H1 (cell line): Measurements from ENCODE around the gene TOP3A. TPM values are rescaled to one million over a fixed set of nuclear protein-coding genes. Genes with fewer than 3 reads are reported as not detected.

Source experiments
- ASH2L ChIP-seq: fragments of 200-600, 300-600 bp; sonication (generic); IDR thresholded peaks from one replicate; pipeline ENCODE4 v1.7.1; 2017; ENCODE audit warnings: low read length
- CHD7 ChIP-seq: fragments of 300-600 bp; sonication (generic); IDR thresholded peaks from 2 replicates; pipeline ENCODE4 v1.7.1; 2012; ENCODE audit warnings: low read length, moderate library complexity, mild to moderate bottlenecking, inconsistent platforms; ENCODE audit not compliant: insufficient replicate concordance
- NANOG ChIP-seq: IDR thresholded peaks from 2 replicates; pipeline ENCODE4 v1.6.1; 2011; ENCODE audit warnings: low read length, low read depth, mild to moderate bottlenecking, inconsistent platforms; ENCODE audit not compliant: insufficient read depth, poor library complexity, severe bottlenecking
- TEAD4 ChIP-seq: IDR thresholded peaks from 2 replicates; pipeline ENCODE4 v1.6.1; 2012; ENCODE audit warnings: low read depth, low read length, inconsistent platforms, mixed read lengths
- polyA plus RNA-seq, 7 experiments: library from polyadenylated mRNA; depleted of rRNA in 3 of 7; stranded (reverse) in 5 of 7; unstranded in 2 of 7; fragments of >200 nt in 5 of 7; fragments of 200-250 nt in 2 of 7; gene quantifications; 1 replicate in 5 of 7; 2 replicates in 1 of 7; 4 replicates in 1 of 7; pipeline versions ENCODE4 v1.2.1 to v1.2.3, GENCODE V29; 2011 to 2013; ENCODE audit warnings: missing spikeins in 2 of 7, mixed read lengths in 2 of 7
- total RNA-seq: library from RNA; stranded (reverse); fragmentation: NEBNext Ultra II Directional; extraction: Animal tissue kit (Norgen Biotek cat#: 25700); gene quantifications from 2 replicates; pipeline ENCODE4 v1.2.1, GENCODE V29; 2021
- TF ChIP-seq, protein P1 (sequence below): IDR thresholded peaks from 2 replicates; pipeline ENCODE4 v1.6.1; 2011; ENCODE audit warnings: low read length, improper control_type of control experiment

The TOP3A gene
- total and polyA plus RNA-seq, 2 of the 8 experiments (the other 6 are each of a cell fraction or from before 2014, with no cell fraction given), result 23.4 to 54.3 TPM

- TF ChIP-seq CHD7, result no peak
- TF ChIP-seq ASH2L, result peak; percentile 88
- TF ChIP-seq NANOG, result no peak
- TF ChIP-seq TEAD4, result no peak
- TF ChIP-seq, protein P1, sequence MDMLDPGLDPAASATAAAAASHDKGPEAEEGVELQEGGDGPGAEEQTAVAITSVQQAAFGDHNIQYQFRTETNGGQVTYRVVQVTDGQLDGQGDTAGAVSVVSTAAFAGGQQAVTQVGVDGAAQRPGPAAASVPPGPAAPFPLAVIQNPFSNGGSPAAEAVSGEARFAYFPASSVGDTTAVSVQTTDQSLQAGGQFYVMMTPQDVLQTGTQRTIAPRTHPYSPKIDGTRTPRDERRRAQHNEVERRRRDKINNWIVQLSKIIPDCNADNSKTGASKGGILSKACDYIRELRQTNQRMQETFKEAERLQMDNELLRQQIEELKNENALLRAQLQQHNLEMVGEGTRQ, result peak; percentile 89
Measured at GRCh38 chr17:18363101-18364049, 48.6 kb upstream of the TOP3A start, which contains the start of gene SHMT1 (continued).
